ENCODE data around the gene ZC3H18. TPM values are rescaled to one million over a fixed set of nuclear protein-coding genes. Genes with fewer than 3 reads are reported as not detected.

The ZC3H18 gene
- total RNA-seq, 6 experiments from 2014 or later: 8.7 to 22.8 (median 16.4) TPM

GRCh38 chr16:88629835-88630234 lies 59.6 kb downstream of the ZC3H18 start:
- no peak for ATAC-seq

DNA sequence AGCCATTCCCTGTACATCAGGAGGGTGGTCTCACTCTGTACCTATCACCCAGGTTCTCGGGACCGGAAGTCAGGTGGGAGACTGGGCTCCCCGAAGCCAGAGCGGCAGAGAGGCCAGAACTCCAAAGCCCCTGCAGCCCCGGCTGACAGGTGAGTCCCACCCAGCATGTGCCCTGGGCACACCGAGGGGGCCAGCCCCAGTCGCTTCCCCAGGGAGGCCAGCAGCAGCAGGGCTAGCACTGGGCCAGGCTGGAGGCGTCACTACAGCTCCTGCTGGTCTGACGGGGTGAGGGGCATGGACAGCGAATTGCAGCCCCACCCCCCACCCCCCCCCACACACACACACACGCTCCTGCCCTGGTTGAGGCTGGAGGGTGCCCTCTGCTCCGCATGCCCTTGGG lies 60.2 kb downstream of the ZC3H18 start:
- Histone ChIP-seq H3K9me3 (no peaks in the 10 kb centered on the region), H3K4me1 (peaks cover 0 to 4% (median 0%) of the 10 kb centered on the region in 4 donors), H3K36me3 (peaks cover 0 to 40% (median 13%) of the 10 kb centered on the region in 4 donors), H3K27ac (no peak overlapping the region), H3K27me3 (no peaks in the 10 kb centered on the region), H3K4me3 (no peak overlapping the region)
- WGBS (ENCODE audit: insufficient coverage, low coverage, low lambda C conversion rate, missing lambda C conversion rate): no CpG with 5 or more reads among the region's 12 CpGs
- ATAC-seq: no peak
- peak in 1 of 3 donors; percentile 35 for DNase-seq
- TF ChIP-seq CTCF (IDR thresholded peaks at IDR 0.05) (no peak), POLR2A (IDR thresholded peaks at IDR 0.05) (no peak)
- intact Hi-C loops (cut with DNase I): no loop called here

More at GRCh38 chr16:88629835-88630234, 59.6 kb downstream of the ZC3H18 start:
- Histone ChIP-seq H3K36me3 (peaks cover 0 to 43% (median 13%) of the 10 kb centered on the region in 4 donors), H3K4me1 (peaks cover 0 to 4% (median 0%) of the 10 kb centered on the region in 4 donors), H3K9me3 (no peaks in the 10 kb centered on the region), H3K4me3 (no peak overlapping the region), H3K27me3 (no peaks in the 10 kb centered on the region), H3K27ac (no peak overlapping the region)
- no peak for DNase-seq
- intact Hi-C loops (cut with DNase I): no loop called here
- 65% methylated on average over 4 of the region's 9 CpGs for WGBS (ENCODE audit: insufficient coverage, low coverage, low lambda C conversion rate, missing lambda C conversion rate)
- TF ChIP-seq POLR2A (IDR thresholded peaks at IDR 0.05) (no peak), CTCF (IDR thresholded peaks at IDR 0.05) (no peak)

GRCh38 chr16:88630941-88631340 lies 60.7 kb downstream of the ZC3H18 start:
- peaks cover 0 to 40% (median 13%) of the 10 kb centered on the region in 4 donors for H3K36me3 ChIP-seq
- H3K27ac ChIP-seq: no peak overlapping the region
- no peaks in the 10 kb centered on the region for H3K27me3 ChIP-seq
- intact Hi-C loops (cut with DNase I): no loop called here
- TF ChIP-seq CTCF (IDR thresholded peaks at IDR 0.05): no peak
- no peak for TF ChIP-seq POLR2A (IDR thresholded peaks at IDR 0.05)
- H3K4me3 ChIP-seq: no peak overlapping the region
- WGBS (ENCODE audit: insufficient coverage, low coverage, low lambda C conversion rate, missing lambda C conversion rate): 92% methylated on average over 7 of the region's 23 CpGs
- peak in 1 of 3 donors; percentile 37 for DNase-seq
- ATAC-seq: no peak
- H3K9me3 ChIP-seq: no peaks in the 10 kb centered on the region
- peaks cover 0 to 4% (median 0%) of the 10 kb centered on the region in 4 donors for H3K4me1 ChIP-seq

- Histone ChIP-seq H3K4me1 (peaks cover 0 to 4% (median 0%) of the 10 kb centered on the region in 4 donors), H3K36me3 (peaks cover 0 to 40% (median 13%) of the 10 kb centered on the region in 4 donors)
- no peak for TF ChIP-seq CTCF (IDR thresholded peaks at IDR 0.05)
- no peak for TF ChIP-seq POLR2A (IDR thresholded peaks at IDR 0.05)
Observed at GRCh38 chr16:88631384-88631783, 61.2 kb downstream of the ZC3H18 start.

More at GRCh38 chr16:88631384-88631783, 61.2 kb downstream of the ZC3H18 start:
- WGBS (ENCODE audit: insufficient coverage, low coverage, low lambda C conversion rate, missing lambda C conversion rate): 76% methylated on average over 15 of the region's 16 CpGs
- Histone ChIP-seq H3K4me3 (no peak overlapping the region), H3K9me3 (no peaks in the 10 kb centered on the region), H3K27me3 (no peaks in the 10 kb centered on the region), H3K27ac (no peak overlapping the region)
- ATAC-seq (no peak), DNase-seq (peak in 1 of 3 donors; percentile 34)
- intact Hi-C loops (cut with DNase I): no loop called here

Measured in right lobe of liver (tissue), 6 donors.